Measurements from ENCODE around the gene ZNF462.

DNA sequence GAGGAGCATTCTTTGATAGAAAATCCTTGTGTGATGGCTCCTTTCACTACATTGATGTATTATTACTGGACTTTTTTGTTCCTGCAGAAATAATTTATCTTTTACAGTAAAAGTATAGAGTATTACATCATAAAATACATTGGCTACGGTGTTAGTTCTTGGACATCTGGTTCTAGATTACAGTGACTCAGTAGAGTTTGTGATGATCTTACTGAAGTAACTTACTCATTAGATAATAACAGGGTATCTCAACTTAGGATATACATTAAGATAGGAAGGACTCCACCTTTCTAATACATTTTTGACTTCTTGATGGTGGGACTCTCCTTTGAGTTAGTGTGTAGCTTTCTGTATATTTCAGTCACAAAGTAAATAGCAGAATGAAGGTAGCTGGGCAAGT, 59.1 kb downstream of the ZNF462 start:
- TF ChIP-seq, protein P1, sequence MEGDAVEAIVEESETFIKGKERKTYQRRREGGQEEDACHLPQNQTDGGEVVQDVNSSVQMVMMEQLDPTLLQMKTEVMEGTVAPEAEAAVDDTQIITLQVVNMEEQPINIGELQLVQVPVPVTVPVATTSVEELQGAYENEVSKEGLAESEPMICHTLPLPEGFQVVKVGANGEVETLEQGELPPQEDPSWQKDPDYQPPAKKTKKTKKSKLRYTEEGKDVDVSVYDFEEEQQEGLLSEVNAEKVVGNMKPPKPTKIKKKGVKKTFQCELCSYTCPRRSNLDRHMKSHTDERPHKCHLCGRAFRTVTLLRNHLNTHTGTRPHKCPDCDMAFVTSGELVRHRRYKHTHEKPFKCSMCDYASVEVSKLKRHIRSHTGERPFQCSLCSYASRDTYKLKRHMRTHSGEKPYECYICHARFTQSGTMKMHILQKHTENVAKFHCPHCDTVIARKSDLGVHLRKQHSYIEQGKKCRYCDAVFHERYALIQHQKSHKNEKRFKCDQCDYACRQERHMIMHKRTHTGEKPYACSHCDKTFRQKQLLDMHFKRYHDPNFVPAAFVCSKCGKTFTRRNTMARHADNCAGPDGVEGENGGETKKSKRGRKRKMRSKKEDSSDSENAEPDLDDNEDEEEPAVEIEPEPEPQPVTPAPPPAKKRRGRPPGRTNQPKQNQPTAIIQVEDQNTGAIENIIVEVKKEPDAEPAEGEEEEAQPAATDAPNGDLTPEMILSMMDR (IDR thresholded peaks at IDR 0.05) = no peak
- no peak for TF ChIP-seq POLR2A (IDR thresholded peaks at IDR 0.05)
